Metanephros (tissue), 1 donor: ENCODE data around the gene TMEM97. TPM values are rescaled to one million over a fixed set of nuclear protein-coding genes. Genes with fewer than 3 reads are reported as not detected.

ENCODE experiments used
- total RNA-seq: library from RNA; depleted of rRNA; stranded (reverse); fragments of >200 nt; gene quantifications from one replicate; pipeline ENCODE4 v1.2.3, GENCODE V29; 2014

Gene TMEM97
- 25.3 TPM for total RNA-seq

GRCh38 chr17:28318759-28319597 lies at the start of gene TMEM97:
Gene TMEM97, plus strand, starts transcription at chr17:28319200. Its CDS starts 40 bp downstream, at chr17:28319240.

GRCh38 chr17:28335201-28335958 lies 16.4 kb downstream of the TMEM97 start, which contains the start of the genes IFT20 and TNFAIP1:
Gene IFT20, minus strand, starts transcription at chr17:28335472. Its CDS starts 3,487 bp downstream, at chr17:28331985.
Gene TNFAIP1, plus strand, starts transcription at chr17:28335761. Its CDS starts 3,761 bp downstream, at chr17:28339522.

GRCh38 chr17:28357061-28357900 lies 38.3 kb downstream of the TMEM97 start, which contains the start of gene POLDIP2:
Gene POLDIP2, minus strand, starts transcription at chr17:28357527. Its CDS starts 79 bp downstream, at chr17:28357448.

GRCh38 chr17:28364665-28365363 lies 45.8 kb downstream of the TMEM97 start, which contains the start of gene SEBOX:
Gene SEBOX, minus strand, starts transcription at chr17:28365199. Its CDS starts 48 bp downstream, at chr17:28365151.

GRCh38 chr17:28370035-28370743 lies 51.2 kb downstream of the TMEM97 start, which contains the start of gene VTN:
Gene VTN, minus strand, starts transcription at chr17:28370307. Its CDS starts 104 bp downstream, at chr17:28370203.

GRCh38 chr17:28371245-28372202 lies 52.5 kb downstream of the TMEM97 start, which contains the start of gene SARM1:
Gene SARM1, plus strand, starts transcription at chr17:28371694. Its CDS starts 339 bp downstream, at chr17:28372033.

Other genes with a start within 250 kb of the TMEM97 start
- gene IFT20, start 16.3 kb downstream of the TMEM97 start, total RNA-seq = 42.5 TPM
- 38.9 TPM for gene TNFAIP1, start 16.6 kb downstream of the TMEM97 start, total RNA-seq
- 68.8 TPM for gene POLDIP2, start 38.3 kb downstream of the TMEM97 start, total RNA-seq
- not detected for gene SEBOX, start 46.0 kb downstream of the TMEM97 start, total RNA-seq
- gene VTN, start 51.1 kb downstream of the TMEM97 start, total RNA-seq = 5.7 TPM
- gene SARM1, start 52.5 kb downstream of the TMEM97 start, total RNA-seq = 16.7 TPM
- 8.2 TPM for gene SLC46A1, start 87.0 kb downstream of the TMEM97 start, total RNA-seq
- gene SLC13A2, start 154.4 kb downstream of the TMEM97 start, total RNA-seq = 1.9 TPM
- gene FOXN1, start 187.1 kb downstream of the TMEM97 start, total RNA-seq = 0.23 TPM
- 102 TPM for gene UNC119, start 233.4 kb downstream of the TMEM97 start, total RNA-seq